ENCODE measurements around the gene KIRREL3. TPM values are rescaled to one million over a fixed set of nuclear protein-coding genes. Genes with fewer than 3 reads are reported as not detected.

KIRREL3 gene
- total and polyA plus RNA-seq, 9 of the 15 experiments (the other 6 are each of a cell fraction or from before 2014, with no cell fraction given), result 0.04 to 0.10 TPM; not detected in 7

GRCh38 chr11:126480410-126481302 is 519.9 kb downstream of the KIRREL3 start (continued):
- TF ChIP-seq, protein P1, sequence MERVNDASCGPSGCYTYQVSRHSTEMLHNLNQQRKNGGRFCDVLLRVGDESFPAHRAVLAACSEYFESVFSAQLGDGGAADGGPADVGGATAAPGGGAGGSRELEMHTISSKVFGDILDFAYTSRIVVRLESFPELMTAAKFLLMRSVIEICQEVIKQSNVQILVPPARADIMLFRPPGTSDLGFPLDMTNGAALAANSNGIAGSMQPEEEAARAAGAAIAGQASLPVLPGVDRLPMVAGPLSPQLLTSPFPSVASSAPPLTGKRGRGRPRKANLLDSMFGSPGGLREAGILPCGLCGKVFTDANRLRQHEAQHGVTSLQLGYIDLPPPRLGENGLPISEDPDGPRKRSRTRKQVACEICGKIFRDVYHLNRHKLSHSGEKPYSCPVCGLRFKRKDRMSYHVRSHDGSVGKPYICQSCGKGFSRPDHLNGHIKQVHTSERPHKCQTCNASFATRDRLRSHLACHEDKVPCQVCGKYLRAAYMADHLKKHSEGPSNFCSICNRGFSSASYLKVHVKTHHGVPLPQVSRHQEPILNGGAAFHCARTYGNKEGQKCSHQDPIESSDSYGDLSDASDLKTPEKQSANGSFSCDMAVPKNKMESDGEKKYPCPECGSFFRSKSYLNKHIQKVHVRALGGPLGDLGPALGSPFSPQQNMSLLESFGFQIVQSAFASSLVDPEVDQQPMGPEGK (CRISPR knock-in tag; IDR thresholded peaks at IDR 0.05; ENCODE audit: borderline replicate concordance), result no peak
- TF ChIP-seq NFE2L1 (tag; IDR thresholded peaks at IDR 0.05; ENCODE audit: borderline replicate concordance, low read depth) (no peak), STAT6 (CRISPR knock-in tag; IDR thresholded peaks at IDR 0.05) (no peak), FOSL1 (tag; conservative IDR thresholded peaks at IDR 0.05) (no peak), GATAD2A (IDR thresholded peaks at IDR 0.05) (no peak), CBX1 (IDR thresholded peaks at IDR 0.05; ENCODE audit: low read depth) (no peak), ZNF263 (CRISPR knock-in tag; IDR thresholded peaks at IDR 0.05; ENCODE audit: borderline replicate concordance) (no peak), BRCA1 (IDR thresholded peaks at IDR 0.05) (no peak), BRCA1 (CRISPR knock-in tag; IDR thresholded peaks at IDR 0.05) (no peak), NCOA6 (IDR thresholded peaks at IDR 0.05) (no peak), ESRRA (IDR thresholded peaks at IDR 0.05; ENCODE audit: borderline replicate concordance, low read depth) (peak; percentile 69; the same call in 1 of the 2 replicates), L3MBTL2 (IDR thresholded peaks at IDR 0.05) (peak; percentile 86), NEUROD1 (IDR thresholded peaks at IDR 0.05; ENCODE audit: borderline replicate concordance, low read depth, low read length, partially characterized antibody) (no peak), AFF1 (IDR thresholded peaks at IDR 0.05; ENCODE audit: low read depth in 1 of 2, partially characterized antibody in 2 of 2) (no peak), MCM2 (IDR thresholded peaks at IDR 0.05; ENCODE audit: low read depth) (no peak)
- TF ChIP-seq, protein P2, sequence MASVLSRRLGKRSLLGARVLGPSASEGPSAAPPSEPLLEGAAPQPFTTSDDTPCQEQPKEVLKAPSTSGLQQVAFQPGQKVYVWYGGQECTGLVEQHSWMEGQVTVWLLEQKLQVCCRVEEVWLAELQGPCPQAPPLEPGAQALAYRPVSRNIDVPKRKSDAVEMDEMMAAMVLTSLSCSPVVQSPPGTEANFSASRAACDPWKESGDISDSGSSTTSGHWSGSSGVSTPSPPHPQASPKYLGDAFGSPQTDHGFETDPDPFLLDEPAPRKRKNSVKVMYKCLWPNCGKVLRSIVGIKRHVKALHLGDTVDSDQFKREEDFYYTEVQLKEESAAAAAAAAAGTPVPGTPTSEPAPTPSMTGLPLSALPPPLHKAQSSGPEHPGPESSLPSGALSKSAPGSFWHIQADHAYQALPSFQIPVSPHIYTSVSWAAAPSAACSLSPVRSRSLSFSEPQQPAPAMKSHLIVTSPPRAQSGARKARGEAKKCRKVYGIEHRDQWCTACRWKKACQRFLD (CRISPR knock-in tag; IDR thresholded peaks at IDR 0.05), result no peak

Data from K562 (cell line).